CD4-positive, alpha-beta T cell treated with Interleukin-2 at 100 ng/mL for 4 hours (primary cell): ENCODE data around the gene A1BG.

Source experiments
- DNase-seq: peaks from one replicate; pipeline ENCODE4 v3.0.0-alpha.2; 2020; ENCODE audit warnings: low spot score

Gene A1BG

GRCh38 chr19:58296104-58296503 lies 57.2 kb downstream of the A1BG start:
- no peak for DNase-seq
